A673 (cell line): ENCODE results near the gene MAP3K3.

ENCODE experiments used
- EZH2 ChIP-seq: fragments of 200-600 bp; sonication (generic); IDR thresholded peaks from 2 replicates; pipeline ENCODE4 v1.6.1; 2017; ENCODE audit warnings: borderline replicate concordance, low read depth, mild to moderate bottlenecking, mixed read lengths, antibody characterized with exemption, low read length; ENCODE audit not compliant: poor library complexity, severe bottlenecking
- TF ChIP-seq, protein P1 (sequence below): fragments of 300-800, 200-600 bp; sonication (generic); conservative IDR thresholded peaks from 2 replicates; pipeline ENCODE4 v1.5.1; 2017; ENCODE audit warnings: low read depth, mild to moderate bottlenecking, antibody characterized with exemption, low read length, moderate library complexity, mixed read lengths

DNA sequence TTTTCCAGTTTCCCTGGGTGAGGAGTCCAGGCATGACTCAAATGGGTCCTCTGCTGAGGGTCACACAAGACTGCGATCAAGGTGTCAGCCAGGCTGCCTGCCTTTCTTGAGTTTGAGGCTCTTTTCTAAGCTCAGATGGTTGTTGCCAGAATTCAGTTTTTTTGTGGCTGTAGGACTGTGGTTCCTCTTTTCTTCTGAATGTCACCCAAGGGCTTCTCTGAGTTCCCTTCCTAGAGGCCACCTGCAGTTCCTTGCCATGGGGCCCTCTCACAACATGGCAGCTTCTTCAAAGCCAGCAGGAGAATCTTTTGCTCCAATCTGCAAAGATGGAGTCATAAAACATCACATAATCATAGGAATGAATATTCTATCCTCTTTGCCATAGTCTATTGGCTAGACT lies 60.2 kb downstream of the MAP3K3 start:
- no peak for TF ChIP-seq EZH2
- TF ChIP-seq, protein P1, sequence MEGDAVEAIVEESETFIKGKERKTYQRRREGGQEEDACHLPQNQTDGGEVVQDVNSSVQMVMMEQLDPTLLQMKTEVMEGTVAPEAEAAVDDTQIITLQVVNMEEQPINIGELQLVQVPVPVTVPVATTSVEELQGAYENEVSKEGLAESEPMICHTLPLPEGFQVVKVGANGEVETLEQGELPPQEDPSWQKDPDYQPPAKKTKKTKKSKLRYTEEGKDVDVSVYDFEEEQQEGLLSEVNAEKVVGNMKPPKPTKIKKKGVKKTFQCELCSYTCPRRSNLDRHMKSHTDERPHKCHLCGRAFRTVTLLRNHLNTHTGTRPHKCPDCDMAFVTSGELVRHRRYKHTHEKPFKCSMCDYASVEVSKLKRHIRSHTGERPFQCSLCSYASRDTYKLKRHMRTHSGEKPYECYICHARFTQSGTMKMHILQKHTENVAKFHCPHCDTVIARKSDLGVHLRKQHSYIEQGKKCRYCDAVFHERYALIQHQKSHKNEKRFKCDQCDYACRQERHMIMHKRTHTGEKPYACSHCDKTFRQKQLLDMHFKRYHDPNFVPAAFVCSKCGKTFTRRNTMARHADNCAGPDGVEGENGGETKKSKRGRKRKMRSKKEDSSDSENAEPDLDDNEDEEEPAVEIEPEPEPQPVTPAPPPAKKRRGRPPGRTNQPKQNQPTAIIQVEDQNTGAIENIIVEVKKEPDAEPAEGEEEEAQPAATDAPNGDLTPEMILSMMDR, result no peak
